H1 (cell line): ENCODE measurements around the gene DHCR24. TPM values are rescaled to one million over a fixed set of nuclear protein-coding genes. Genes with fewer than 3 reads are reported as not detected.

Experiments used
- CTCF ChIA-PET: fragments of 300-600 bp; sonication (Branson Sonifier 250); formaldehyde crosslinking; loops from one replicate; lab custom pipeline; 2021; ENCODE audit not compliant: partially characterized antibody; lab: Charles Lee
- POLR2A ChIA-PET: fragments of 300-600 bp; sonication (Branson Sonifier 250); formaldehyde crosslinking; loops from one replicate; lab custom pipeline; 2021; ENCODE audit warnings: inconsistent platforms; ENCODE audit not compliant: partially characterized antibody; lab: Charles Lee
- DNase-seq, 2 experiments: peaks; one replicate each; pipeline versions ENCODE4 v3.0.0 to v3.0.0-alpha.2; 2010 to 2022; ENCODE audit warnings: low spot score in 2 of 2, low read depth in 1 of 2, mixed read lengths in 1 of 2
- FAIRE-seq: peaks from 2 replicates; lab custom pipeline; 2011; peaks lifted over from hg19 to GRCh38; lab: Jason Lieb, UNC
- H2AFZ ChIP-seq: 2 replicates; pipeline ENCODE4 v1.8.1; 2012; ENCODE audit warnings: low read length, inconsistent platforms
- H2AK5ac ChIP-seq: 2 replicates; pipeline ENCODE4 v1.6.1; 2013; ENCODE audit warnings: low read depth, low read length
- H2BK120ac ChIP-seq: replicated peaks from 2 replicates; pipeline ENCODE3; 2013; ENCODE audit warnings: low read depth, low read length, inconsistent platforms
- H2BK12ac ChIP-seq: 2 replicates; pipeline ENCODE4 v1.6.1; 2013; ENCODE audit warnings: low read depth, low read length
- H2BK15ac ChIP-seq: 2 replicates; pipeline ENCODE4 v1.6.1; 2013; ENCODE audit warnings: low read length
- H2BK20ac ChIP-seq: 2 replicates; pipeline ENCODE4 v1.6.1; 2013; ENCODE audit warnings: low read length
- H2BK5ac ChIP-seq: 2 replicates; pipeline ENCODE4 v1.6.1; 2013; ENCODE audit warnings: low read depth, low read length
- H3K14ac ChIP-seq: 2 replicates; pipeline ENCODE4 v1.6.1; 2013; ENCODE audit warnings: inconsistent platforms; ENCODE audit not compliant: insufficient read length
- H3K18ac ChIP-seq: 2 replicates; pipeline ENCODE4 v1.6.1; 2013; ENCODE audit warnings: low read length; ENCODE audit errors: extremely low read depth
- H3K23ac ChIP-seq: 2 replicates; pipeline ENCODE4 v1.6.1; 2013; ENCODE audit warnings: inconsistent platforms; ENCODE audit not compliant: insufficient read length
- H3K23me2 ChIP-seq: 2 replicates; pipeline ENCODE4 v1.6.1; 2013; ENCODE audit warnings: low read depth, low read length
- H3K27ac ChIP-seq: 2 replicates; pipeline ENCODE4 v1.6.1; 2011; ENCODE audit warnings: low read depth, low read length, inconsistent platforms
- H3K27me3 ChIP-seq, 4 experiments: replicated peaks in 1 of 4; 1 replicate in 1 of 4; 2 replicates in 3 of 4; pipeline versions ENCODE4 v1.6.1 to v1.8.1; 2011 to 2013; ENCODE audit warnings: low read length in 3 of 4, mild to moderate bottlenecking in 3 of 4, inconsistent platforms in 2 of 4, mixed read lengths in 2 of 4, moderate library complexity in 1 of 4; ENCODE audit not compliant: control insufficient read depth in 3 of 4, insufficient read depth in 3 of 4; ENCODE audit errors: extremely low read depth in 1 of 4
- H3K36me3 ChIP-seq, 4 experiments: 2 replicates each; pipeline versions ENCODE4 v1.6.1 to v1.8.1; 2011 to 2013; ENCODE audit warnings: mild to moderate bottlenecking in 4 of 4, low read length in 3 of 4, moderate library complexity in 2 of 4, control low read depth in 1 of 4, inconsistent platforms in 1 of 4; ENCODE audit not compliant: insufficient read depth in 4 of 4, control insufficient read depth in 2 of 4
- H3K4ac ChIP-seq: replicated peaks from 2 replicates; pipeline ENCODE3; 2013; ENCODE audit warnings: low read length, low read depth, mixed read lengths, inconsistent platforms; ENCODE audit not compliant: insufficient read length
- H3K4me1 ChIP-seq, 4 experiments: replicated peaks in 1 of 4; 1 replicate in 1 of 4; 2 replicates in 3 of 4; pipeline versions ENCODE4 v1.6.1 to v1.8.1; 2011 to 2013; ENCODE audit warnings: low read length in 3 of 4, inconsistent platforms in 2 of 4, mixed read lengths in 1 of 4; ENCODE audit not compliant: insufficient read depth in 4 of 4, control insufficient read depth in 3 of 4
- H3K4me2 ChIP-seq, 2 experiments: 2 replicates each; pipeline versions ENCODE4 v1.6.1 to v1.8.1; 2011 to 2013; ENCODE audit warnings: low read depth in 2 of 2, low read length in 2 of 2, control low read depth in 1 of 2, inconsistent platforms in 1 of 2, mild to moderate bottlenecking in 1 of 2; ENCODE audit not compliant: insufficient read depth in 1 of 2
- H3K4me3 ChIP-seq, 4 experiments: fragments of 200-600, 300-600 bp in 1 of 4; sonication (generic), shearing (Covaris generic), sonication (Bioruptor Twin) in 1 of 4; 2 replicates each; pipeline versions ENCODE4 v1.5.1 to v1.8.1; 2011 to 2016; ENCODE audit warnings: low read length in 4 of 4, low read depth in 3 of 4, control low read depth in 2 of 4, inconsistent platforms in 2 of 4, mild to moderate bottlenecking in 2 of 4, mixed read lengths in 1 of 4, moderate library complexity in 1 of 4; ENCODE audit not compliant: insufficient read depth in 2 of 4; ENCODE audit errors: extremely low read depth in 1 of 4
- H3K56ac ChIP-seq: replicated peaks from 2 replicates; pipeline ENCODE3; 2013; ENCODE audit warnings: low read depth, mild to moderate bottlenecking, mixed read lengths, low read length, inconsistent platforms; ENCODE audit not compliant: insufficient read length
- H3K79me1 ChIP-seq: 2 replicates; pipeline ENCODE4 v1.6.1; 2013; ENCODE audit warnings: low read depth, low read length, control low read depth
- H3K79me2 ChIP-seq, 2 experiments: 2 replicates each; pipeline versions ENCODE4 v1.6.1 to v1.8.1; 2012 to 2013; ENCODE audit warnings: low read length in 2 of 2, mild to moderate bottlenecking in 2 of 2, inconsistent platforms in 1 of 2; ENCODE audit not compliant: insufficient read depth in 2 of 2, control insufficient read depth in 1 of 2
- H3K9ac ChIP-seq, 4 experiments: replicated peaks in 1 of 4; 1 replicate in 1 of 4; 2 replicates in 3 of 4; pipeline versions ENCODE4 v1.6.1 to v1.8.1; 2011 to 2013; ENCODE audit warnings: low read depth in 3 of 4, low read length in 3 of 4, control low read depth in 2 of 4, mild to moderate bottlenecking in 2 of 4, moderate library complexity in 2 of 4, inconsistent platforms in 1 of 4; ENCODE audit errors: extremely low read depth in 1 of 4
- H3K9me3 ChIP-seq, 2 experiments: 2 replicates each; pipeline versions ENCODE4 v1.6.1 to v1.8.1; 2012 to 2013; ENCODE audit warnings: mild to moderate bottlenecking in 2 of 2, moderate library complexity in 2 of 2, control low read depth in 1 of 2, inconsistent platforms in 1 of 2, low read depth in 1 of 2, low read length in 1 of 2, mixed read lengths in 1 of 2; ENCODE audit not compliant: insufficient read depth in 2 of 2
- H4K20me1 ChIP-seq, 2 experiments: replicated peaks in 1 of 2; 2 replicates each; pipeline versions ENCODE3 to v1.8.1; 2011 to 2013; ENCODE audit warnings: inconsistent platforms in 2 of 2, low read length in 2 of 2, mild to moderate bottlenecking in 1 of 2; ENCODE audit not compliant: insufficient read depth in 2 of 2, control insufficient read depth in 1 of 2
- H4K5ac ChIP-seq: 2 replicates; pipeline ENCODE4 v1.6.1; 2013; ENCODE audit warnings: low read length, low read depth, mixed read lengths, inconsistent platforms; ENCODE audit not compliant: insufficient read length
- H4K8ac ChIP-seq: 2 replicates; pipeline ENCODE4 v1.8.0; 2013; ENCODE audit warnings: mild to moderate bottlenecking, moderate library complexity, low read length, inconsistent platforms; ENCODE audit not compliant: insufficient read depth; ENCODE audit errors: extremely low read depth
- H4K91ac ChIP-seq: replicated peaks from 2 replicates; pipeline ENCODE3; 2013; ENCODE audit warnings: low read length, mixed read lengths, inconsistent platforms; ENCODE audit not compliant: insufficient read length
- SIN3A ChIP-seq, 2 experiments: IDR thresholded peaks in 1 of 2; conservative IDR thresholded peaks in 1 of 2; 2 replicates each; pipeline ENCODE4 v1.6.1; 2011 to 2012; ENCODE audit warnings: low read length in 2 of 2, improper control_type of control experiment in 1 of 2, low read depth in 1 of 2, mild to moderate bottlenecking in 1 of 2
- ZNF274 ChIP-seq: IDR thresholded peaks from 2 replicates; pipeline ENCODE4 v1.7.0; 2012; ENCODE audit warnings: low read length, borderline replicate concordance; ENCODE audit errors: extremely low read depth
- WGBS, 2 experiments: shearing (Covaris generic) in 1 of 2; methylation state at CpG; one replicate each; pipeline versions ENCODE4 v1.1.6 to v1.1.7; 2013 to 2015; ENCODE audit warnings: low lambda C conversion rate in 2 of 2, mixed read lengths in 2 of 2, inconsistent platforms in 1 of 2, low coverage in 1 of 2, missing lambda C conversion rate in 1 of 2; ENCODE audit not compliant: insufficient replicate concordance in 2 of 2, insufficient coverage in 1 of 2, insufficient read length in 1 of 2; ENCODE audit errors: extremely low coverage in 1 of 2, missing lambda C conversion rate in 1 of 2; 5-methylcytosine and 5-hydroxymethylcytosine counted together
- polyA plus RNA-seq, 7 experiments: library from polyadenylated mRNA; depleted of rRNA in 3 of 7; stranded (reverse) in 5 of 7; unstranded in 2 of 7; fragments of >200 nt in 5 of 7; fragments of 200-250 nt in 2 of 7; gene quantifications; 1 replicate in 5 of 7; 2 replicates in 1 of 7; 4 replicates in 1 of 7; pipeline versions ENCODE4 v1.2.1 to v1.2.3, GENCODE V29; 2011 to 2013; ENCODE audit warnings: missing spikeins in 2 of 7, mixed read lengths in 2 of 7
- total RNA-seq: library from RNA; stranded (reverse); fragmentation: NEBNext Ultra II Directional; extraction: Animal tissue kit (Norgen Biotek cat#: 25700); gene quantifications from 2 replicates; pipeline ENCODE4 v1.2.1, GENCODE V29; 2021

DHCR24 gene
- total and polyA plus RNA-seq, 2 of the 8 experiments (the other 6 are each of a cell fraction or from before 2014, with no cell fraction given), result 370 to 419 TPM

DNA sequence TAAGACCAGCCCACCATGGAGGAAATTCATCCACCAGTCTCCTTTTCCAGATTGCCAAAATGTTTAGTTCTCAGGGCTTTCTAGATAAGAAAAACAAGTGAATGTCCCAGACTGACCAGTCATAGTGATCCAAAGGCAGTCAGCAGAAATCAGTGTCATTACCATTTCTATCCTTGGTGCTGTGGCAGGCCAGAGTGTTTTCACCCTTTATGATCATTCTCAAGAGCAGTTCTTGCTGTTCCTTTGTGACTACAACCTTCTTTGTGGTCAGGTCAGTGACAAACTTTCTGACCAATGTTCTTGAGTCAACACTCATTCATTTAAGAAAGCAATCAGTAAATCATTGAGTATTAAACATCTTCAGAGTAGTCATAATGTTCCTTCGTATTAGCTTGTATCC lies 7.3 kb upstream of the DHCR24 start:
- FAIRE-seq, result no peak
- DNase-seq, result no peak
- no peaks in the 10 kb centered on the region; a peak in 1 of 7 replicates for H3K27me3 ChIP-seq
- H2BK120ac ChIP-seq, result no peak overlapping the region
- H4K8ac ChIP-seq, result no peak overlapping the region
- H3K27ac ChIP-seq, result no peak overlapping the region
- H3K23me2 ChIP-seq, result no peaks in the 10 kb centered on the region
- H4K91ac ChIP-seq, result no peak overlapping the region
- H2BK12ac ChIP-seq, result no peak overlapping the region
- no peak overlapping the region for H3K9ac ChIP-seq
- H3K56ac ChIP-seq, result no peak overlapping the region
- 94% methylated on average over 1 of the region's 1 CpG; no CpG with 5 or more reads in 1 of the 2 experiments for WGBS, 2 experiments
- H3K23ac ChIP-seq, result no peak overlapping the region
- H3K4me2 ChIP-seq, result no peak overlapping the region
- ChIA-PET POLR2A (no interaction called here), CTCF (interaction anchor here (0.5 to 0.6 kb wide), 2 partner anchors 102 to 880 kb away, joined by 3 read pairs; no protein-coding TSS in a partner anchor)
- H3K79me2 ChIP-seq, result no peaks in the 10 kb centered on the region
- no peak overlapping the region for H3K4ac ChIP-seq
- no peak overlapping the region for H2AFZ ChIP-seq
- no peaks in the 10 kb centered on the region for H3K36me3 ChIP-seq
- H3K14ac ChIP-seq, result no peak overlapping the region
- H3K79me1 ChIP-seq, result no peaks in the 10 kb centered on the region
- H4K20me1 ChIP-seq, result no peaks in the 10 kb centered on the region
- H3K4me1 ChIP-seq, result no peaks in the 10 kb centered on the region
- H3K18ac ChIP-seq, result no peak overlapping the region
- no peak overlapping the region for H3K4me3 ChIP-seq
- no peak overlapping the region for H2AK5ac ChIP-seq
- H2BK5ac ChIP-seq, result no peak overlapping the region
- H3K9me3 ChIP-seq, result no peaks in the 10 kb centered on the region
- no peak overlapping the region for H4K5ac ChIP-seq
- TF ChIP-seq ZNF274, result no peak
- TF ChIP-seq SIN3A (conservative IDR thresholded peaks at IDR 0.05 in 1 of 2, IDR thresholded peaks at IDR 0.05 in 1 of 2; ENCODE audit: low read depth in 1 of 2, low read length in 2 of 2), result no peak
- no peak overlapping the region for H2BK15ac ChIP-seq
- H2BK20ac ChIP-seq, result no peak overlapping the region
